Heart left ventricle (tissue), 16 donors: ENCODE measurements around the gene PF4V1. TPM values are rescaled to one million over a fixed set of nuclear protein-coding genes. Genes with fewer than 3 reads are reported as not detected.

ENCODE experiments used
- ATAC-seq, 4 donors: fragments of 200-7000 bp; cut with Tn5 transposase; one replicate each; pipeline ENCODE4 v1.9.1; 2020 to 2022; ENCODE audit warnings: moderate library complexity in 4 of 4, mild to moderate bottlenecking in 3 of 4, moderate number of reproducible peaks in 1 of 4
- DNase-seq, 5 donors: peaks; one replicate each; pipeline ENCODE4 v3.0.0-alpha.2; 2020
- H3K27ac ChIP-seq, 12 donors: fragments of 200-600 bp; sonication (generic) in 4 of 12; one replicate each; pipeline versions ENCODE4 v1.5.0 to v1.8.0; 2016 to 2022; ENCODE audit warnings: mild to moderate bottlenecking in 2 of 12
- H3K27me3 ChIP-seq, 9 donors: fragments of 200-600 bp; sonication (generic) in 2 of 9; one replicate each; pipeline versions ENCODE4 v1.5.1 to v1.8.0; 2016 to 2022; ENCODE audit warnings: mild to moderate bottlenecking in 3 of 9
- H3K36me3 ChIP-seq, 9 donors: fragments of 200-600 bp; sonication (generic) in 2 of 9; one replicate each; pipeline versions ENCODE4 v1.5.0 to v1.8.0; 2018 to 2022; ENCODE audit warnings: mild to moderate bottlenecking in 2 of 9
- H3K4me1 ChIP-seq, 12 donors: fragments of 200-600 bp; sonication (generic) in 4 of 12; one replicate each; pipeline versions ENCODE4 v1.5.0 to v1.8.0; 2016 to 2022; ENCODE audit warnings: mild to moderate bottlenecking in 3 of 12
- H3K4me3 ChIP-seq, 12 donors: fragments of 200-600 bp; sonication (generic) in 4 of 12; one replicate each; pipeline versions ENCODE4 v1.5.0 to v1.8.0; 2017 to 2022; ENCODE audit warnings: mild to moderate bottlenecking in 9 of 12, moderate library complexity in 4 of 12
- H3K9me3 ChIP-seq, 12 donors: fragments of 200-600 bp; sonication (generic) in 4 of 12; one replicate each; pipeline versions ENCODE4 v1.5.0 to v1.8.0; 2016 to 2022; ENCODE audit warnings: mild to moderate bottlenecking in 1 of 12
- POLR2A ChIP-seq, 2 donors: fragments of 450-650 bp; IDR thresholded peaks; one replicate each; pipeline ENCODE4 v1.6.1; 2017; ENCODE audit warnings: antibody characterized with exemption in 2 of 2, mild to moderate bottlenecking in 2 of 2, moderate library complexity in 2 of 2
- WGBS, 4 donors: extraction: QIAGEN DNeasy Blood & Tissue Kit in 2 of 4; methylation state at CpG; one replicate each; pipeline versions ENCODE4 v1.1.5 to v1.1.7; 2013 to 2018; 5-methylcytosine and 5-hydroxymethylcytosine counted together
- intact Hi-C, 10 donors: fragments of 100-400 bp; cut with DNase I; formaldehyde crosslinking; loops; one replicate each; pipeline versions ENCODE4 v1.11.1 to v1.14.2; 2022
- polyA plus RNA-seq, 2 donors: library from polyadenylated mRNA; stranded (reverse); fragments of 200-250 nt; gene quantifications; one replicate each; pipeline ENCODE4 v1.2.3, GENCODE V29; 2013
- total RNA-seq, 9 donors: library from RNA; depleted of rRNA in 2 of 9; stranded (reverse); fragments of >200 nt in 2 of 9; fragmentation: NEBNext Ultra II Directional in 3 of 9; extraction: Animal tissue kit (Norgen Biotek cat#: 25700) in 3 of 9; gene quantifications; one replicate each; pipeline versions ENCODE4 v1.1.0 to v1.2.4, GENCODE V29; 2016 to 2023
- TF ChIP-seq, protein P1 (sequence below), 12 donors: fragments of 200-600 bp; sonication (generic) in 4 of 12; IDR thresholded peaks; one replicate each; pipeline versions ENCODE4 v1.5.0 to v1.8.0; 2018 to 2022; ENCODE audit warnings: antibody characterized with exemption in 12 of 12, mild to moderate bottlenecking in 5 of 12
- donor health status: ischemic (EF 13 %, LVEDD 7.1; RV severe dilation, severe dysfunction).
- donor health status: healthy with polysubstance abuse.
- donor health status: DM: no; HTN: yes; CAD: no.
- donor health status: DM: no; HTN: no; CAD: no.
- donor health status: ischemic (EF 25% LVEDD 6.9; RV normal size, moderate dysfunction).
- donor health status: ischemic (EF 25% LVEDD 5.7; RV mildly dilated, moderate dysfunction).
- donor health status: healthy.
- donor health status: DM: yes; HTN: yes; CAD: no.
- donor health status: ischemic (EF 35%, LVEDD 5.7; RV mildly dilated, moderate dysfunction).
- donor health status: nonischemic (EF 11% LVEDD 7.7; RV severe dilation, severe dysfunction).
- donor health status: DM: yes; HTN: yes; CAD: no.
- donor health status: PGD.
- donor health status: ischemic (EF 29% LVEDD 5.4; RV normal size, mild dysfunction).
- donor health status: nonischemic (EF 23%, LVEDD 6.1; RV moderate dilation, normal function).

PF4V1 gene
- total and polyA plus RNA-seq, 11 donors = 0.93 TPM; not detected in 10

DNA sequence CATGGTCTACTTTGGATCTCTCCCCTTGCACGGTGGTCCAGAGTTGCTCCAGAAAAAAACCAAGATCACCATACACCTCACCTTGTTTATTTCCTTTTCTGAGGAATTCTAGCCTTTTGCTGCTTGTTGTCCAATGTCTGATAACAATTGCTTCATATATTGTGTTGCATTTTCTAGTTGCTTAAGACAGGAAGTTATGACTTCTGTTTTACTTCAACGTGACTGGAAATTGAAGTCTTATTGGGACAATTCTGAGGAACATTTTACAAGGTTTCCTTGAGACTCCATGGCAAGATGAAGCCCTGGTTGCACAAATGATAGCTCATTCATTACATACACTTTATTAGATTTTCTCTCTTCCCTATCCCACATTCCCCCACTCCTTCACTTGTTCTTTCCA lies 21.3 kb downstream of the PF4V1 start:
- Histone ChIP-seq H3K9me3 (no peaks in the 10 kb centered on the region), H3K27ac (peak overlapping the region in 1 of 12 donors; percentile 65), H3K4me3 (no peak overlapping the region), H3K4me1 (peaks cover 0 to 14% (median 0%) of the 10 kb centered on the region in 12 donors), H3K27me3 (peaks cover 0 to 8% (median 0%) of the 10 kb centered on the region in 9 donors), H3K36me3 (no peaks in the 10 kb centered on the region)
- DNase-seq (no peak), ATAC-seq (no peak)
- intact Hi-C loops = loop anchor here in 1 of 10 donors (10.0 kb wide), 1 partner anchor 250 kb away; no protein-coding TSS in a partner anchor
- WGBS, 4 donors = 59 to 73% (median 69%) methylated on average over 2 of the region's 2 CpGs
- TF ChIP-seq POLR2A (IDR thresholded peaks at IDR 0.05) = no peak
- TF ChIP-seq, protein P1, sequence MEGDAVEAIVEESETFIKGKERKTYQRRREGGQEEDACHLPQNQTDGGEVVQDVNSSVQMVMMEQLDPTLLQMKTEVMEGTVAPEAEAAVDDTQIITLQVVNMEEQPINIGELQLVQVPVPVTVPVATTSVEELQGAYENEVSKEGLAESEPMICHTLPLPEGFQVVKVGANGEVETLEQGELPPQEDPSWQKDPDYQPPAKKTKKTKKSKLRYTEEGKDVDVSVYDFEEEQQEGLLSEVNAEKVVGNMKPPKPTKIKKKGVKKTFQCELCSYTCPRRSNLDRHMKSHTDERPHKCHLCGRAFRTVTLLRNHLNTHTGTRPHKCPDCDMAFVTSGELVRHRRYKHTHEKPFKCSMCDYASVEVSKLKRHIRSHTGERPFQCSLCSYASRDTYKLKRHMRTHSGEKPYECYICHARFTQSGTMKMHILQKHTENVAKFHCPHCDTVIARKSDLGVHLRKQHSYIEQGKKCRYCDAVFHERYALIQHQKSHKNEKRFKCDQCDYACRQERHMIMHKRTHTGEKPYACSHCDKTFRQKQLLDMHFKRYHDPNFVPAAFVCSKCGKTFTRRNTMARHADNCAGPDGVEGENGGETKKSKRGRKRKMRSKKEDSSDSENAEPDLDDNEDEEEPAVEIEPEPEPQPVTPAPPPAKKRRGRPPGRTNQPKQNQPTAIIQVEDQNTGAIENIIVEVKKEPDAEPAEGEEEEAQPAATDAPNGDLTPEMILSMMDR (IDR thresholded peaks at IDR 0.05) = no peak

DNA sequence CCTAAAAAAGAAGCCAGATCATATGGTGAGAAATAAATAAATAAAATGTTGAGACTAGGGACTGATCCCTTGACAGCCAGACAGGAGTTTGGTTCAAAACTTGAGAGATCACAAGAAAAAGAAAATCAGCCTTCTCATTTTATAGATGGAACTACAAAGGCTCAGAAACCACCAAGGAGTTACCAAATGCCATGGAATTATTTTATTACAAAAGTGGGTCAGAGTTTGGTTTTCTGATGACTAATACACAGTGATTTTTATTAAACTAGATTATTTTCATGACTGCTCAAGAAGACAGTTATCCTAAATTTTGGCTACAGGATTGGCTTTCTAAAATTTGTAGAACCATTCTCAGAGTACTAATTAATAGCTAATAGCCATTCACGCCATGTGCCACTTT lies 22.3 kb downstream of the PF4V1 start:
- intact Hi-C loops = loop anchor here in 1 of 10 donors (10.0 kb wide), 1 partner anchor 249 kb away; no protein-coding TSS in a partner anchor
- Histone ChIP-seq H3K27ac (peak overlapping the region in 1 of 12 donors; percentile 65), H3K36me3 (no peaks in the 10 kb centered on the region), H3K9me3 (no peaks in the 10 kb centered on the region), H3K4me3 (no peak overlapping the region), H3K27me3 (peaks cover 0 to under 1% (median 0%) of the 10 kb centered on the region in 9 donors), H3K4me1 (peaks cover 0 to 13% (median 0%) of the 10 kb centered on the region in 12 donors)
- WGBS, 4 donors = 88 to 95% (median 91%) methylated on average over 1 of the region's 1 CpG
- DNase-seq (no peak), ATAC-seq (no peak)
- TF ChIP-seq POLR2A (IDR thresholded peaks at IDR 0.05) = no peak
- TF ChIP-seq, protein P1 (IDR thresholded peaks at IDR 0.05) = no peak

DNA sequence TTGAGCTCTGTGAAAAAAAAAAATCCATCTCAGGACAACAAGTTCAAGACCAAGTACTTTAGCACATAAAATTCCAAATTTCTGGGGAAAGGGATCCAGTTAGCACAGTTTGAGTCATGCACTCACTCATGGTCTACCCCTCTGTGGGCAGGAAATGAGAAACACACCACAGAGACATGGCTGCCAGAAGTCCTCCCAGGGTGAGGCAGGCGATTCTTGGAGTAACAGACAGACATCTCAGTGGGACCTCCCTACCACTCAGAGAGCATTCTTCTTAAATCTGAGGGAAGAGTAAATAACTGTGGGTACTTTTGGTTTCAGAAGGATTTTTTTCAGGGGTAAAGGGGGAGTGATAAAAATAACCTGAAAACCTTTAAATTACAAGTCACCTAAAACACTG lies 30.2 kb downstream of the PF4V1 start:
- H3K4me3 ChIP-seq = no peak overlapping the region
- DNase-seq (no peak), ATAC-seq (peak in 1 of 4 donors; percentile 71)
- peaks cover 0 to 4% (median 0%) of the 10 kb centered on the region in 9 donors for H3K27me3 ChIP-seq
- TF ChIP-seq, protein P1 (IDR thresholded peaks at IDR 0.05) = no peak
- TF ChIP-seq POLR2A (IDR thresholded peaks at IDR 0.05) = no peak
- no peaks in the 10 kb centered on the region for H3K36me3 ChIP-seq
- H3K4me1 ChIP-seq = no peaks in the 10 kb centered on the region
- no peaks in the 10 kb centered on the region for H3K9me3 ChIP-seq
- intact Hi-C loops = no loop called here
- no peak overlapping the region for H3K27ac ChIP-seq
- 42 to 81% (median 59%) methylated on average over 1 of the region's 1 CpG for WGBS, 4 donors

DNA sequence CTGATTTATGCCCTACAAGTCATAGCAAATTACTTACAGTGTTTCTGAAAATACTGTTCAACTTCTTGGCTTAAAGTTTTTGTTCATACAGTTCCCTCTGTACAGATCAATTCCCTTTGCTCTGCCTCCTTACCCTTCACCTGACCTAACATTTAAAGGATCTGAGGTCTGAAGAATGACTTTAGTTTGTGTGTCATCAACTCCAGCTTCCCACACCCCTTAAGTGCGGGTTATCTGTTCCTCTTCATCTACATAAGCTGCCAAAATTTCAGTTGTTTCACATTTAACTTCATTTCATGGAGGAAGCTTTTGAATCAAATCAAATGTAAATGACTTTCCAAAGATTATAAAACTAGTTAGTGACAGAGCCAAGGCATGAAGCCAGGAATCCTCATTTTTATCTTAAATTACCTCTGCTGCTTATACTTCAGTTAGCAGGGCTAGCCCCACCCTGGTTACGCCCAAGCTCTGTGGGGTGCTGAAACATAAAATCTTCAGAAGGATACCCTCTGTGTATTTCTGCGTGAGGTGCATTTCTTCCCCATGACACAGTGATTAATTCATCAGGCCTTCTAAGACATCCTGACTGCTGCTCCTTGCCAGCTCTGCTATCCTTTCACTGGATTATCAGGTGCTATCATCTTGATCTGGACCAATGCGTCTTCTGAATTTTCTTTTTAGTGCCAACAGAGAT lies 32.6 kb downstream of the PF4V1 start:
- 51 to 86% (median 62%) methylated on average over 4 of the region's 4 CpGs for WGBS, 4 donors
- Histone ChIP-seq H3K27me3 (peaks cover 0 to under 1% (median 0%) of the 10 kb centered on the region in 9 donors), H3K4me3 (no peak overlapping the region), H3K4me1 (no peaks in the 10 kb centered on the region), H3K36me3 (no peaks in the 10 kb centered on the region), H3K27ac (no peak overlapping the region), H3K9me3 (no peaks in the 10 kb centered on the region)
- no peak for ATAC-seq
- intact Hi-C loops = no loop called here
- no peak for TF ChIP-seq POLR2A (IDR thresholded peaks at IDR 0.05)
- TF ChIP-seq, protein P1 (IDR thresholded peaks at IDR 0.05) = no peak
- no peak for DNase-seq
